IMR-90 (cell line): Measurements from ENCODE around the gene C16orf89. TPM values are rescaled to one million over a fixed set of nuclear protein-coding genes. Genes with fewer than 3 reads are reported as not detected.

Source experiments
- ATAC-seq: fragments of 200-7000 bp; cut with Tn5 transposase; 2 replicates; pipeline ENCODE4 v1.9.1; 2020; ENCODE audit warnings: low read depth, mild to moderate bottlenecking, moderate library complexity
- BruUV-seq: library from RNA; stranded (reverse); fragments of 400-500 nt; replicated peaks from 2 replicates; lab custom pipeline; 2021; lab: Mats Ljungman, UMichigan
- CTCF ChIA-PET: fragments of 300-600 bp; formaldehyde crosslinking; extraction: SDS; loops from one replicate; lab custom pipeline; 2021; ENCODE audit warnings: antibody characterized with exemption; lab: Yijun Ruan, JAX
- POLR2A ChIA-PET: fragments of 300-600 bp; sonication (Branson Sonifier 250); formaldehyde crosslinking; loops from one replicate; lab custom pipeline; 2022; ENCODE audit warnings: antibody characterized with exemption; ENCODE audit not compliant: unreplicated experiment; lab: Charles Lee
- DNase-seq: peaks from one replicate; pipeline ENCODE4 v3.0.0; 2013
- H2AFZ ChIP-seq: replicated peaks from 2 replicates; pipeline ENCODE3; 2013; ENCODE audit warnings: low read length, mild to moderate bottlenecking; ENCODE audit not compliant: poor library complexity
- H2AK5ac ChIP-seq: 2 replicates; pipeline ENCODE4 v1.6.1; 2013; ENCODE audit warnings: low read depth, low read length, inconsistent platforms
- H2AK9ac ChIP-seq: replicated peaks from 2 replicates; pipeline ENCODE3; 2013; ENCODE audit warnings: mild to moderate bottlenecking, low read depth, low read length, moderate library complexity; ENCODE audit not compliant: poor library complexity
- H2BK120ac ChIP-seq: 2 replicates; pipeline ENCODE4 v1.6.1; 2013; ENCODE audit warnings: low read depth, low read length, inconsistent platforms
- H2BK15ac ChIP-seq: 3 replicates; pipeline ENCODE4 v1.6.1; 2013; ENCODE audit warnings: low read depth, low read length, inconsistent platforms
- H2BK20ac ChIP-seq: 2 replicates; pipeline ENCODE4 v1.6.1; 2013; ENCODE audit warnings: low read depth, mild to moderate bottlenecking, inconsistent platforms, low read length, moderate library complexity
- H2BK5ac ChIP-seq: 2 replicates; pipeline ENCODE4 v1.6.1; 2013; ENCODE audit warnings: mild to moderate bottlenecking, low read depth, low read length, inconsistent platforms; ENCODE audit not compliant: poor library complexity, severe bottlenecking
- H3K14ac ChIP-seq: replicated peaks from 2 replicates; pipeline ENCODE4 v1.6.1; 2013; ENCODE audit warnings: low read depth, low read length, inconsistent platforms
- H3K18ac ChIP-seq: 2 replicates; pipeline ENCODE4 v1.6.1; 2013; ENCODE audit warnings: low read depth, low read length, control low read depth
- H3K23ac ChIP-seq: 2 replicates; pipeline ENCODE4 v1.6.1; 2013; ENCODE audit warnings: low read depth, low read length, inconsistent platforms
- H3K27ac ChIP-seq: 2 replicates; pipeline ENCODE4 v1.5.1; 2013; ENCODE audit warnings: mild to moderate bottlenecking, control low read depth, low read length; ENCODE audit not compliant: insufficient read depth
- H3K27me3 ChIP-seq: 2 replicates; pipeline ENCODE4 v1.6.1; 2013; ENCODE audit warnings: low read length; ENCODE audit not compliant: control insufficient read depth, insufficient read depth
- H3K36me3 ChIP-seq: 2 replicates; pipeline ENCODE4 v1.6.1; 2013; ENCODE audit warnings: low read length, mixed read lengths; ENCODE audit not compliant: control insufficient read depth, insufficient read depth
- H3K4ac ChIP-seq: 2 replicates; pipeline ENCODE4 v1.6.1; 2013; ENCODE audit warnings: low read depth, low read length, inconsistent platforms
- H3K4me1 ChIP-seq: 2 replicates; pipeline ENCODE4 v1.6.1; 2013; ENCODE audit warnings: low read length, mixed read lengths; ENCODE audit not compliant: control insufficient read depth, insufficient read depth
- H3K4me2 ChIP-seq: 2 replicates; pipeline ENCODE4 v1.6.1; 2013; ENCODE audit warnings: low read depth, mild to moderate bottlenecking, control low read depth, low read length, moderate library complexity
- H3K4me3 ChIP-seq: 2 replicates; pipeline ENCODE4 v1.5.1; 2013; ENCODE audit warnings: low read depth, mild to moderate bottlenecking, control low read depth, low read length, moderate library complexity; ENCODE audit not compliant: insufficient read depth
- H3K56ac ChIP-seq: 2 replicates; pipeline ENCODE4 v1.6.1; 2013; ENCODE audit warnings: low read length, inconsistent platforms; ENCODE audit not compliant: insufficient read depth; ENCODE audit errors: extremely low read depth
- H3K79me1 ChIP-seq, 2 experiments: 2 replicates each; pipeline ENCODE4 v1.6.1; 2013; ENCODE audit warnings: low read length in 2 of 2, inconsistent platforms in 1 of 2, low read depth in 1 of 2
- H3K9ac ChIP-seq: 2 replicates; pipeline ENCODE4 v1.6.1; 2013; ENCODE audit warnings: low read depth, low read length, control low read depth
- H3K9me1 ChIP-seq: 2 replicates; pipeline ENCODE4 v1.6.1; 2013; ENCODE audit warnings: low read length, inconsistent platforms; ENCODE audit not compliant: insufficient read depth
- H3K9me3 ChIP-seq: 2 replicates; pipeline ENCODE4 v1.6.1; 2013; ENCODE audit warnings: low read length; ENCODE audit not compliant: control insufficient read depth, insufficient read depth
- H4K20me1 ChIP-seq: 2 replicates; pipeline ENCODE4 v1.6.1; 2013; ENCODE audit warnings: low read length, inconsistent platforms; ENCODE audit not compliant: insufficient read depth
- H4K5ac ChIP-seq: 2 replicates; pipeline ENCODE4 v1.6.1; 2013; ENCODE audit warnings: mild to moderate bottlenecking, low read depth, low read length, control low read depth
- H4K8ac ChIP-seq, 2 experiments: 2 replicates each; pipeline ENCODE4 v1.6.1; 2013; ENCODE audit warnings: low read depth in 2 of 2, low read length in 2 of 2, control low read depth in 1 of 2, inconsistent platforms in 1 of 2
- H4K91ac ChIP-seq: 2 replicates; pipeline ENCODE4 v1.6.1; 2013; ENCODE audit warnings: low read depth, low read length, inconsistent platforms; ENCODE audit not compliant: insufficient read depth
- MAFK ChIP-seq: IDR thresholded peaks from 2 replicates; pipeline ENCODE4 v1.6.1; 2012; ENCODE audit warnings: low read depth, low read length, improper control_type of control experiment
- MAZ ChIP-seq: IDR thresholded peaks from 2 replicates; pipeline ENCODE4 v1.6.1; 2012; ENCODE audit warnings: low read depth, mild to moderate bottlenecking, low read length, improper control_type of control experiment, moderate library complexity, borderline replicate concordance
- NFE2L2 ChIP-seq: fragments of 150-350 bp; IDR thresholded peaks from 2 replicates; pipeline ENCODE4 v1.6.1; 2016; ENCODE audit warnings: low read depth, mild to moderate bottlenecking, low read length
- POLR2A ChIP-seq: IDR thresholded peaks from 2 replicates; pipeline ENCODE4 v1.6.1; 2012; ENCODE audit warnings: mild to moderate bottlenecking, low read depth, low read length
- RCOR1 ChIP-seq: IDR thresholded peaks from 2 replicates; pipeline ENCODE4 v1.6.1; 2012; ENCODE audit warnings: mild to moderate bottlenecking, low read length, improper control_type of control experiment; ENCODE audit not compliant: insufficient replicate concordance
- SMC3 ChIP-seq: fragments of 150-350 bp; IDR thresholded peaks from 2 replicates; pipeline ENCODE4 v1.6.1; 2016; ENCODE audit warnings: low read depth, mild to moderate bottlenecking, antibody characterized with exemption, low read length, moderate library complexity
- WGBS, 2 experiments: methylation state at CpG; one replicate each; pipeline versions ENCODE4 v1.1.5 to v1.1.7; 2013; ENCODE audit warnings: missing lambda C conversion rate in 2 of 2; ENCODE audit not compliant: insufficient read length in 1 of 2; ENCODE audit errors: extremely low coverage in 2 of 2; 5-methylcytosine and 5-hydroxymethylcytosine counted together
- dilution Hi-C: fragments of 300-500 bp; cut with HindIII; formaldehyde crosslinking; loops from one replicate; pipeline ENCODE4 v1.14.3; 2018; ENCODE audit warnings: low sequenced_read_pairs; ENCODE audit not compliant: unreplicated experiment
- in situ Hi-C: fragments of 300-500 bp; cut with MboI; formaldehyde crosslinking; loops from 3 replicates; pipeline ENCODE4 v1.14.3; 2019; ENCODE audit warnings: low sequenced_read_pairs, inconsistent platforms, mixed read lengths
- intact Hi-C: fragments of 100-400 bp; cut with micrococcal nuclease; formaldehyde crosslinking; loops from 2 replicates; pipeline ENCODE4 v1.10.0; 2022
- polyA plus RNA-seq, 3 experiments: library from polyadenylated mRNA; depleted of rRNA; stranded (reverse); fragments of >200 nt; gene quantifications; 2 replicates each; pipeline ENCODE4 v1.2.3, GENCODE V29; 2012; ENCODE audit warnings: low replicate concordance in 1 of 3
- total RNA-seq: library from RNA; depleted of rRNA; stranded (reverse); fragments of >200 nt; gene quantifications from 2 replicates; pipeline ENCODE4 v1.2.3, GENCODE V29; 2012

The C16orf89 gene
- total and polyA plus RNA-seq, 2 of the 4 experiments (the other 2 are of a cell fraction): 0.17 to 0.18 TPM

DNA sequence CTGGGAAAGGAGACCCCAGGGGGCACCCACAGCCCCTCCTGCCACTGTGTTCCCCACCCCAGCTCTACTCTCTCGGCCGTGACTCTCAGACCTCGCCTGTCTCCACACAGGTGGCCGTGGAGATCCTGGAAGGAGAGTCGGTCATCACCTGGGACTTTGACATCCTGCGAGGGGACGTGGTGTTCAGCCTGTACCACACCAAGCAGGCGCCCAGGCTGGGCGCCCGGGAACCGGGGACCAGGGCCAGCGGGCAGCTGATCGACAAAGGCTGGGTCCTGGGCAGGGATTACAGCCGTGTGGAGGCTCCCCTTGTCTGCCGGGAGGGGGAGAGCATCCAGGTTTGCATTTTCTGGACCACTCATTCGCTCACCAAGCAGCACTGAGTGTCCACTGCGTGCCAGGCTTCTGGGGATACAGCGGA lies 57.4 kb downstream of the C16orf89 start:
- Histone ChIP-seq H3K9me1 (no peaks in the 10 kb centered on the region), H4K91ac (no peak overlapping the region), H2AFZ (no peak overlapping the region), H3K18ac (no peak overlapping the region), H4K8ac (no peak overlapping the region), H3K4me3 (no peak overlapping the region), H2BK20ac (no peak overlapping the region), H3K79me1 (no peaks in the 10 kb centered on the region), H3K23ac (no peak overlapping the region), H4K20me1 (no peaks in the 10 kb centered on the region), H3K9me3 (no peaks in the 10 kb centered on the region), H3K56ac (no peak overlapping the region), H3K4me1 (no peaks in the 10 kb centered on the region), H3K27me3 (peaks cover 25% of the 10 kb centered on the region), H2BK15ac (no peak overlapping the region), H3K9ac (no peak overlapping the region), H2BK120ac (no peak overlapping the region), H3K4me2 (no peak overlapping the region), H3K36me3 (no peaks in the 10 kb centered on the region), H3K14ac (no peak overlapping the region), H3K27ac (no peak overlapping the region), H3K4ac (no peak overlapping the region), H4K5ac (no peak overlapping the region), H2AK5ac (no peak overlapping the region), H2AK9ac (no peak overlapping the region), H2BK5ac (no peak overlapping the region)
- WGBS, 2 experiments: 72% methylated on average over 12 of the region's 18 CpGs; no CpG with 5 or more reads in 1 of the 2 experiments
- no peak for TF ChIP-seq RCOR1
- TF ChIP-seq SMC3: no peak
- no peak for TF ChIP-seq POLR2A
- no peak for TF ChIP-seq MAZ
- no peak for TF ChIP-seq NFE2L2
- no peak for TF ChIP-seq MAFK
- ATAC-seq (no peak), DNase-seq (no peak)
- CTCF ChIA-PET: no interaction called here
- in situ Hi-C loops (no loop called here), dilution Hi-C loops (no loop called here), intact Hi-C loops (no loop called here)
- no TSS peak for BruUV-seq
- POLR2A ChIA-PET: no interaction called here
